Neural crest cell (in vitro differentiated cells): Measurements from ENCODE around the gene BST1. TPM values are rescaled to one million over a fixed set of nuclear protein-coding genes. Genes with fewer than 3 reads are reported as not detected.

Source experiments
- DNase-seq: peaks from one replicate; pipeline ENCODE4 v3.0.0; 2021; ENCODE audit warnings: low read depth, mixed read lengths, low spot score
- H3K27ac Mint-ChIP-seq: one replicate; pipeline ENCODE4 v1.8.0; 2021; ENCODE audit warnings: mild to moderate bottlenecking, mixed read lengths; ENCODE audit not compliant: unreplicated experiment
- H3K27me3 Mint-ChIP-seq: 2 replicates; pipeline ENCODE4 v1.8.0; 2021; ENCODE audit warnings: low read depth, mild to moderate bottlenecking, mixed read lengths
- H3K36me3 Mint-ChIP-seq: 2 replicates; pipeline ENCODE4 v1.8.0; 2021; ENCODE audit warnings: low read depth, mild to moderate bottlenecking, mixed read lengths
- H3K4me1 Mint-ChIP-seq: 2 replicates; pipeline ENCODE4 v1.8.0; 2021; ENCODE audit warnings: mixed read lengths
- H3K4me3 Mint-ChIP-seq: one replicate; pipeline ENCODE4 v1.8.0; 2021; ENCODE audit warnings: mild to moderate bottlenecking, mixed read lengths
- H3K9me3 Mint-ChIP-seq: 2 replicates; pipeline ENCODE4 v1.8.0; 2021; ENCODE audit warnings: mixed read lengths
- CTCF ChIP-seq: fragments of 200-600 bp; sonication (generic); conservative IDR thresholded peaks from 2 replicates; pipeline ENCODE4 v1.5.0; 2021; ENCODE audit warnings: antibody characterized with exemption, mild to moderate bottlenecking
- total RNA-seq: library from RNA; stranded (reverse); gene quantifications from 2 replicates; pipeline ENCODE4 v1.2.1, GENCODE V29; 2021

BST1 gene
- total RNA-seq, 1 donor from 2014 or later: 0.75 TPM

DNA sequence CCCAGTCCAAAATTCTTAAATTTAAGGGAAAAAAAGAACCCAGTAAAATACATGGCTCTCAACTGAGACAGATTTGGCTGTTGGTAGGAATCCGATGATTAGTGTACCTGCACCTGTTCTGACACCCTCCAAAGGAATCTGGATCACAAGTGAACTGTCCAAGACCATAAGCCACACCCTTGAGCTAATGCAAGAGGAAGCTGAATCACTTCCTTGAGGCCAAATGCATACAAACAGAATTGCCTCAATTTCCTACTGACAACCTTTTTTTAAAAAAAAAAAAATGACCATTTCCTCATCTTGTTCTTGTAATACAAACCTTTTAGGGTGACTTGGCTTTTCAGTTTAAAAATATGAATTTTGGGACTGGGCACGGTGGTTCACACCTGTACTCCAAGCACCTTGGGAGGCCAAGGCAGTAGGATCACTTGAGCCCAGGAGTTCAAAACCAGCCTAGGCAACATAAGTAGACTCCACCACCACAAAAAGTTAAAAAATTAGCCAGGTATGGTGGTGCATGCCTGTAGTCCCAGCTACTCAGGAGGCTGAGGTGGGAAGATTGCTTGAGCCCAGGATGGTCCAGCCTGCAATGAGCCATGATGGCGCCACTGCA, 37.0 kb upstream of the BST1 start:
- Mint-ChIP-seq H3K36me3 (peaks cover 13% of the 10 kb centered on the region), H3K4me3 (no peak overlapping the region), H3K9me3 (peaks cover 4% of the 10 kb centered on the region), H3K27me3 (no peaks in the 10 kb centered on the region), H3K4me1 (peaks cover 9% of the 10 kb centered on the region), H3K27ac (peak overlapping the region; percentile 50)
- no peak for TF ChIP-seq CTCF
- no peak for DNase-seq

- Mint-ChIP-seq H3K27me3 (no peaks in the 10 kb centered on the region), H3K4me3 (no peak overlapping the region), H3K9me3 (peaks cover 4% of the 10 kb centered on the region), H3K27ac (no peak overlapping the region), H3K4me1 (peaks cover 9% of the 10 kb centered on the region), H3K36me3 (peaks cover 15% of the 10 kb centered on the region)
- DNase-seq: no peak
- TF ChIP-seq CTCF: no peak
Observed at GRCh38 chr4:15667006-15667405, 35.9 kb upstream of the BST1 start.

- Mint-ChIP-seq H3K27me3 (no peaks in the 10 kb centered on the region), H3K27ac (no peak overlapping the region), H3K9me3 (peaks cover 4% of the 10 kb centered on the region), H3K4me3 (no peak overlapping the region), H3K36me3 (peaks cover 15% of the 10 kb centered on the region), H3K4me1 (peaks cover 9% of the 10 kb centered on the region)
- TF ChIP-seq CTCF: no peak
- DNase-seq: no peak
Observed at GRCh38 chr4:15668566-15669435, 34.1 kb upstream of the BST1 start.

- peaks cover 9% of the 10 kb centered on the region for H3K4me1 Mint-ChIP-seq
- no peak for TF ChIP-seq CTCF
- peaks cover 15% of the 10 kb centered on the region for H3K36me3 Mint-ChIP-seq
- no peak overlapping the region for H3K27ac Mint-ChIP-seq
- no peaks in the 10 kb centered on the region for H3K27me3 Mint-ChIP-seq
- DNase-seq: no peak
- H3K9me3 Mint-ChIP-seq: peaks cover 4% of the 10 kb centered on the region
- no peak overlapping the region for H3K4me3 Mint-ChIP-seq
Observed at GRCh38 chr4:15670576-15670975, 32.3 kb upstream of the BST1 start.

DNA sequence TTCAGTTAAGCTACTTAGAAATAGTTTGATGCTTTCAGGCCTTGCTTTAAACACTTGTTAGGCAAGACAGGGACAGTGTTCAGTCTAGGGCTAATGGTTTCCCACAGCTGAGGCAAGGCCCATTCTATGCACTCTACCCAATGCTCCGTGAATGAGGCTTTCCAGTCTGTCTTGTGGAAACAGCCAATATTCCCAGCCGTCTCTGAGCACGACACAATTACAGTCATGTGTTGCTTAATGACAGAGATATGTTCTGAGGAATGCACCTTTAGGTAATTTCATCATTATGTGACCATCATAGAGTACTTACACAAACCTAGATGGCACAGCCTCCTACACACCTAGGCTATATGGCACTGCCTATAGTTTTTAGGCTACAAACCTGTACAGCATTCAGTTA, 30.8 kb upstream of the BST1 start:
- Mint-ChIP-seq H3K4me3 (no peak overlapping the region), H3K9me3 (peaks cover 4% of the 10 kb centered on the region), H3K27ac (no peak overlapping the region), H3K4me1 (peaks cover 9% of the 10 kb centered on the region), H3K36me3 (peaks cover 8% of the 10 kb centered on the region), H3K27me3 (no peaks in the 10 kb centered on the region)
- TF ChIP-seq CTCF: no peak
- DNase-seq: no peak
